ENCODE results near the gene APBA2.
A peak's percentile ranks its signal among the peaks of the same experiment; 100 is the strongest.
"Not testable (repeated sequence)": the region's sequence is repeated elsewhere in the genome, so short reads cannot be mapped to it uniquely, and the experiment has no call there.

APBA2 gene

DNA sequence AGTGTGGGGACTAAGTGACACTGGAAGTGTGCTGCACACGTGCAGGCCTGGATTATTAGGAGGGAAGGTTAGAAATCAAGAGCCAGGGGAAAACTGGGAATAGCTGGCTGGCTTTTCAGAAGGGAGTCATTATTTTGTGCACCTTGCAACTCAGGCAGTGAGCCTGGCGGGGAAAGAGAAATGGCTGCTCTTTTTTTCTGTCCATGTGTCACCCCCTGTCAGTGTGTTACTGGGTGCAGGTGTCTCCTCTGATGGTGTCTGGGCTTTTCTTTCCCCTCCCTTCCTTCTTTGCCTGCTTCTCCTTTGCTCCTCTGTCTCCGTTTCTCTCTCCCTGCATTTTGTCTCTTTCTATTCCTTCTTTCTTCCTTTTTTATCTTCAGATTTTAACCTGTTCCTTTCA is 130.7 kb downstream of the APBA2 start:
- no peak for DNase-seq

DNA sequence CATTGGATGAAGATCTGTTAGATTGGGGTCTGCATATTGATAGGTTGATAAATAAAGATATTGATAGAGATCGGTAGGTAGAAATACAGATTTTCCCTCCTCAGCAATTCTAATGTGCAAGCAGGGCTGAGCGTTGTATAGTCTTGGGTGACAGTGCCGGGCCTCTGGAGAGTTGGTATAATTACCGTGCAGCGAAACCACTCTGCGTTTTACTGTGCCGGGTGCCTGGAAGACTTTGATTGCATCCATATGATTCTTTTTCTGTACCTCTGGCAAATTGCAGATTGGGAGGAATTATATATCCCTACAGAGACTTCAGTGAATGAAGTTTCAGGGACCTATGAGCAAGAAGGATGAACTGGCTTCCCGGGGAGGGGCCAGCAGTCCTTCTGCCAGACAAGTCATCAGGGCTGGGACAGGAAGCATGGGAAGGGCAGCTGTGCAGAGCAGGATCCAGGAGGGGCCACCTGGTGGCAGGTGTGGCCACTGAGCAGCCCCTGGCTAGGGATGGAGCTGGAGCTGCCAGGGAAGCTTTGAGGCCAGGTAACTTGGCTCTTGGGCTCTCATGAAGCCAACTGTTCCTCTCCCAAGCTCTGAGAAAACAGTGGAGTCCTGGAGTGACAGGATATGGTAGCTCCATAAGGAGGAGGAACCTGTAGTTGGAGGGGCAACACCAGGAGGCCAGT is 132.5 kb downstream of the APBA2 start:
- peak; percentile 61 for DNase-seq

DNA sequence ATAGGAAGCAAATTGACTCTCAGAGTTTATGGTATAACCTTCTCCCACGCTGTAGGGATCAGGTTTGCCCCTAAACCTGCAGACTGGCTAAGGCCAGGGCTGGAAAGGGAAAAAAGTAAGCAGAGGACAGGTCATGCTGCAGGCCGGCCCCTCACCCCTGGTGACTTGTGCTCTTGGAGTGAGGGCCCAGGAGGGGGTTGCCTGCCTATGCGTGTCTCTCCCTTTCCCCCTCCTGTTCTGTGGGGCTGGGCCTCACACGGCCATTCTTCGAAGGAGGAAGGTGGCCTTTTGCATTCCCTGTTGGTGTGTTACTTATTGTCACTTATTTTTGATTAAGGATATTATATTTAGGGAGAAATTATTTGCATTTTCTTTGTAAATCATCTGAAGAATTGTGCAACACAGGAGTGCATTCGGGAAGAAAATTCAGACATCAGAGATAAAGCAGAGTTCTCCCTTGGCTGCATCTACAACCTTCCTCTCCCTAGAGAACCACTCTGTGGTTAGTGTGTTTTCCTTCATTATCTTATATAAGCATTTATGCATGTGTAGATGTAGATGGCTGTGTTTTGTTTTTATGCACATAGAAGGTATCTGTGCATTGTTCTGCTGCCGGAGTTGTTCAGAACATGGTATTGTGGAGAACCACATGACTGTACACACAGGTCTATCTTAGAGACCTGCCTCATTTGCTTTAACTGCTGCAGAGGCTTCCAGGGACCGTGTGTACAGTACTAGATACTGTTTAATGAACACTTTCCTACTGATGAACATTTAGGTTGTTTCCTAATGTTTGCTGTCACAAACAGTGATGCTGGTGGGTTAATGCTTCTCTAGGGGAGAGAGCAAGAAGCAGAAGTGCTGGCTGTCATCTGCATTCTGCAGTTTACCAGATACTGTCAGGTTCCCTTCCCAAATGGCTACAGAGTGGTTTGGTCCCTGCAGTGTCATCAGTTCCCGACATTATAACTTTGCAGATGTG is 133.5 kb downstream of the APBA2 start:
- DNase-seq, result no peak

DNA sequence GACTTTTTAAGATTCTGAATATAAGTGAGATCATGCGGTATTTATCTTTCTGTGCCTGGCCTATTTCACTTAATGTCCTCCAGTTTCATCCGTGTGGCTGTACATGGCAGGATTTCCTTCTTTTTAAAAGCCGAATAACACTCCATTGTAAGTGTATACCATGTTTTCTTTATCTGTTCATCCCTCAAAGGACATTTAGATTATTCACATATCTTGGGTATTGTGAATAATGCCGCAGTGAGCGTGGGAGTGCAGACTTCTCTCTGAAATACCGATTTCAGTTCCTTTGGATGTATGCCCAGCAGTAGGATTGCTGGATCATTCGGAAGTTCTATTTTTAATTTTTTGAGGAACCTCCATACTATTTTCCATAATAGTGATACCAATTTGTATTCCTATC is 136.1 kb downstream of the APBA2 start:
- DNase-seq, result no peak

DNA sequence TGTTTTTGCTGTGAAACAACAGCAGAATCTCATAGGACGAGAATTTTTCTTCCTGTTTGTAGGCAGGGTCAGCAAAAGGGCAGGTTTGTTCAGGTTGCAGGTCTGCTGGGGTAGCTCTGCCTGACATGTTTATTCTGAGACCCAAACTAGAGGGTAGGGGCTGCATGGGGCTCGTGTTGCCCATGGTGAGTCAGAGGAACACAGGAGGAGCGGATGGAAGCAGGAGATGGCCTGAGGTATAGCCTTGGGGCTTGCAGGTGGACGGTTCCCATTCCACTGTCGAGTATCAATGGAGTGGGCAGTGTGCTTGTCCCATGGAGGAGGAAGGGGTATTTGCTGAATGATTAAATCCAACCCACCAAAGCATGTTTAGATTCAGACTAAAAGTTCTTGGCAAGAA is 138.9 kb downstream of the APBA2 start:
- no peak for DNase-seq

DNA sequence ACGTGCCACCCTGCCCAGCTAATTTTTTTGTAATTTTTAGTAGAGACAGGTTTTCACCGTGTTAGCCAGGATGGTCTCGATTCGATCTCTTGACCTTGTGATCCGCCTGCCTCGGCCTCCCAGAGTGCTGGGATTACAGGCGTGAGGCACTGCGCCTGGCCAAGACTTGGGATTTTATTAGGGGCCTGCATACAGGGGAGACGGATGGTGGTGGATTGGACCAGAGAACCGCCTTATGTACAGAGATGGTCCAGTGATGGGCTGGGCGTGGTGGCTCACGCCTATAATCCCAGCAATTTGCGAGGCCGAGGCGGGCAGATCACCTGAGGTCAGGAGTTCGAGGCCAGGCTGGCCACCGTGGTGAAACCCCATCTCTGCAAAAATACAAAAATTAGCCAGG is 139.6 kb downstream of the APBA2 start:
- not testable (repeated sequence) for DNase-seq

DNA sequence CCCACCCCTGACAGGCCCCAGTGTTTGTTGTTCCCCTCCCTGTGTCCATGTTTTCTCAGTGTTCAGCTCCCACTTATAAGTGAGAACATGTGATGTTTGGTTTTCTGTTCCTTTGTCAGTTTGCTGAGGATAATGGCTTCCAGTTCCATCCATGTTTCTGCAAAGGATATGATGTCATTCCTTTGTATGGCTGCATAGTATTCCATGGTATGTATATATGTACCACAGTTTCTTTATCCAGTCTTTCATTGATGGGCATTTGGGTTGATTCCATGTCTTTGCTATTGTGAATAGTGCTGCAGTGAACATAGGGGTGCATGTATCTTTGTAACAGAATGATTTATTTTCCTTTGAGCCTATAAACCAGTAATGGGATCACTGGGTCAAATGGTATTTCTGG is 142.4 kb downstream of the APBA2 start:
- DNase-seq, result not testable (repeated sequence)

DNA sequence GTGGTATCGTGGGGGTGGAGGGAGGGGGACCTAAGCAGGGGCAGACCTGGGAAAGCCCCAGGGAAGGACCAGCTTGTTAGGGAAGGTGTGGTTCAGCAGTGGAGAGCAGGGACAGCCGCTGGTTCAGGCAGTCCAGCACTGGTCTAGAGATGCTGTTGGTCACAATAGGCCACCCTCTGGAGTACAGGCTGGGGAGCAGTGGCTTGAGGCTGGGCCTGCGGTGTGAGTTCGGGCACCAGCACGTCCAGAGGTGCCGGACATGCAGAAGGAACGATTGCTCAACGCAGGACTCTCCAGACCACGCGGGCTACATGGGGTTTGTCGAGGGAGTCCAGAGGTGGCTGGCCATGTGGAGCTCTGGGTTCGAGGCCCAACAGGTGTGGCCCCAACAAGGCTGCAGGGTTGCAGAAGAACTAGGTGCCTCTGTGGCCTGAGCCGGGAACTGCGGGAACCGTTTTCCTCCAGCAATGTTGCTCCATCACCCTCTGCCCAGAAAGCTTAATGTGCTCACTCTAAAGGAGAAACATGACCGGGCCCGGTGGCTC is 143.9 kb downstream of the APBA2 start:
- DNase-seq, result no peak

DNA sequence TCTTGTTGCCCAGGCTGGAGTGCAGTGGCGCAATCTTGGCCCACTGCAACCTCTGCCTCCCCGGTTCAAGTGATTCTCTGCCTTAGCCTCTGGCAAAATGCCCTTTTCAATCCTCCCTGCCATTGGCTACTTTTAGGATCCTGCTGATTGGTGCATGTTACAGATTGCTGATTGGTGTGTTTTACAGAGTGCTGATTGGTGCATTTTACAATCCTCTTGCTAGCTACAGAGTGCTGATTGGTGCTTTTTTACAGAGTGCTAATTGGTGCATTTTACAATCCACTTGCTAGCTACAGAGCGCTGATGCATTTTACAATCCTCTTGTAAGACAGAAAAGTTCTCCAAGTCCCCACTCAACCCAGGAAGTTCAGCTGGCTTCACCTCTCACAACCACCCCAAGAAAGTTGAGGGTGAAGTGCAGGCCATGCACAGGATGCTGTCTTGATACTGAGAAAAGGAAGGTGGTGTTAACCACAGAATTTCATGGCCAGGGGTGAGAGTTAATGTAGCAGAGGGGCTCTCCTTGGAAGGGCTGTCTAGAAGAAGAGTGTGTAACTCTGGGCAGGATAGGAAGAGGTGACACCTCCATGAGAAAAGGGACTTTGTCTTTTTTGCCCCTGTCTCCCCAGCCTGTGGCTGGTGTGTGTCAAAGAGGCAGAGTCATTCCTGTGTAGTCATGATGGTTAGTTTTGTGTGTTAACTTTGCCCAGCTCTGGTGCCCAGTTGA is 145.9 kb downstream of the APBA2 start:
- no peak for DNase-seq

DNA sequence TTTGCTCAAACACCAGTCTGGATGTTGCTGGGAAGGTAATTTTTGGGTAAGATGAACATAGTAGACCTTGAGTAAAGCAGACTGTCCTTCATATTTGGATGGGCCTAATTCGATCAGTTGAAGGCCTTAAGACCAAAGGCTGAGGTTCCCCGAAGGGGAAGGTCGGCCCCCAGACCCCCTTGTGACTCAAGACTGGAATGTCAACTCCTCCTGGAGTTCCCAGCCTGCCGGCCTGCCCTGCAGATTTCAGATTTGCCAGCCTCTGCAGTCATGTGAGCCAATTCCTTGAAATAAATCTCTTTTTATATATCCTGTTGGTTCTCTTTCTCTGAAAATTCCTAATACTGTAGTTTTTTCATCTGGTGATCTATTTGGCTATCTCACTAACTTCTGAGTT is 146.5 kb downstream of the APBA2 start:
- no peak for DNase-seq

DNA sequence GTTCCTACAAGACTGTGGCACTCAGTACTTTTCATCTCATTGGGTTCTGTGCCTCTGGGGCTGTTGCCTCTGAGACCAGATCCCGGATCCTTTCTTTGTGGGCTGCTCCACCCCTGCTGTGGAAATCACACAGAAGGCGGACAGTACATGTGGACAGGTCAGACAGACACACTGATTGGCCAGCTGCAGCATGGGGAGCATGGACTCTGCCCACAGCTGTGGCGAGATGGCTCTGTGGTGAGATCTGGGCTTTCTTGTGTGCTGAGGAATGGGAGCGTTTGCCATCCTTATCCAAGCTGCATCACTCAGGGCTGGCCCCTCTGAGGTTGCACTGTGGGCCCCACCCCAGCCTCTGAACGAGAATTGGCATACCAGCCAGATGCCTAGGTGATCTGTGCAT is 147.0 kb downstream of the APBA2 start:
- no peak for DNase-seq

DNA sequence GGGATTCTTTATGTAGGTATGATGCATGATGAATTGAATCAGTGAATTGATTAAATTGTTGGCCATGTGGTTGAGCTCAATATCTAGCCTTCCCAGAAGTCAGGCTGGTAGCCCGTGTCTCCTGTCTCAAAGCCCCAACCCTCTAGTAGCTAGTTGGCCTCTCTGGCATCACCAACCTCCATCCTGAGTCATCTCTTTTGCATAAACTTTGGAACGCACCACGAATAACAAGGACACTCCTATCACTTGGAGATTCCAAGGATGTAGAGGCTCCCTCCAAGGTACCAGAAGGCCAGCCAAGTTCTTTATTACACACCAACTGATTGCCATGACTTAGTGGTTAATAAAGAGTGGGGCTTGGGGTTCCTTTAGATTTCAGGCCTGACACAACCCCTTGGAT is 148.4 kb downstream of the APBA2 start:
- no peak for DNase-seq

DNA sequence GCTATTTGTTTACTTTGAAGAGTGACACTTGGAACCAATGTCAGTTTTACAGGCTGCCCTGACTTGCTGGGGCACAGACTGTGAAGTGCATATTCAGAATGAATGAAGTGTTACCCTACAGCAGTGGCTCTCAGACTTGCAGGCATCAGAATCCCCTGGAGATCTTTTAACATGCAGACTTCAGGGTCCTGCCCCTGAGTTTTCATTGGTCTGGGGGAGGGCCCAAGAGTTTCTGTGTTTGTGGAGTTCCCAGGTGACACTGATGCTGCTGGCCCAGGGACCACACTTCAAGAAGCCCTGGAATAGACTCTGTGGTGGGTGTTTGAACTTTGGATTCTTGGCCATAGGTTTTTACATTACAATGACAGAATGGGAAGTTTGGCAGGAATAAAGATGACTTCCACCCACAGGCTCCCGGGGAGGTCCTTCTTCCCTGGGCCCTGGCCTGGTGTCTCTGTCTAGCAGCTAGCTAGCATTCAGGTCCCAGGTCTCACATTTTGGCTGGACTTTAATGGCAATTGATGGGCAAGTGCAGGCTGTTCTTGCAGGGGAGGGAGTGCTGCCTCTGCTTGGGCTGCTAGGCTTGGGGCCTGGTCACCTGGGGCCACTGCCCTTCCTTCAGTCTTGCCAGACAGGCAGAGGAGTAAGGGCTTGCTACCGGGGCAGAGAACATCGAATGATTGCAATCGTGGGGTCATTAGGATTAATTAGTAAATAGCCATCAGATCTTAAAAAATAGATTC is 149.0 kb downstream of the APBA2 start:
- no peak for DNase-seq

DNA sequence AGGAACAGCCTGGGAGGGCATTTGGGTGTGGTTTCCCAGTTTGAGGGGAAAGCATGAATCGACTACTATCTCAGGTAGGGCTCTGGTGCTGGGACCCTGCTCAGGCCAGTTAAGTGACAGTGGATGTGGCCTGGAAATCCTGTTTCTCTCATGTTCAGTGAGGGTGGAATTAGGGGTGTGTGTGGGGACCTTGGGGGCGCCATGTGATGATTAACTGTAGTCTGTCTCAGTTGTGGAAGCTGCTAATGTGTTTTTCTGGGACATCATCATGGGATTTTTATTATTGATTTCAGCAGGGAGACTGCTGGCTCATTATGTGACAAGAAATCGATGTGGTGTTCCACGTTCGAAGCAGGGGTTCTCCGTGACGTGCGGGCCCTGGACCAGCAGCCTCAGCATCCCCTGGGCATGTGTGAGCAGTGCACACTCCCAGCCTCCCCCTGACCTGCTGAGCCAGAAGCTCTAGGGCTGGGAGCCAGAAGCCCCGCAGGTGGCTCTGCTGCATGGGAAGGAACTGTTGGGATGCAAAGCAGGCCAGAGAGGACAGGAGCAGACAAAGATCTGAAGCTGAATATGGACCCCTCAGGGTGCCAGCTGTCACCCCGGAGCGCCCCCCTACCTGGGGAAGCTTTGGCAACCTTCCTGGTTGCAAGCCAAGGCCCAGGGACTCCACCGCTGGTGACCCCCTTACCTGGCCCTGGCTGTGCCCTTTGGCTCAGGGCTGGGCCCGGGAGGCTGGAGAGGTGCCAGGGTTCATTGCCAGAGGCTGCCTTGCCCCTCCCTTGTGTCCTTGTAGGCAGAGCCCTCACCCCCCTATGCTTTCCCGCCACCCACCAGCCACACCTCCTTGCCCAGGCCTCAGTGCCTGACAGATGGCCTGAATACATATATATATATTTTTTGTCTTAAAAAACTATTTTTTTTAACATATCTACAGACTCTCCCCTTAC is 149.8 kb downstream of the APBA2 start:
- DNase-seq, result no peak

DNA sequence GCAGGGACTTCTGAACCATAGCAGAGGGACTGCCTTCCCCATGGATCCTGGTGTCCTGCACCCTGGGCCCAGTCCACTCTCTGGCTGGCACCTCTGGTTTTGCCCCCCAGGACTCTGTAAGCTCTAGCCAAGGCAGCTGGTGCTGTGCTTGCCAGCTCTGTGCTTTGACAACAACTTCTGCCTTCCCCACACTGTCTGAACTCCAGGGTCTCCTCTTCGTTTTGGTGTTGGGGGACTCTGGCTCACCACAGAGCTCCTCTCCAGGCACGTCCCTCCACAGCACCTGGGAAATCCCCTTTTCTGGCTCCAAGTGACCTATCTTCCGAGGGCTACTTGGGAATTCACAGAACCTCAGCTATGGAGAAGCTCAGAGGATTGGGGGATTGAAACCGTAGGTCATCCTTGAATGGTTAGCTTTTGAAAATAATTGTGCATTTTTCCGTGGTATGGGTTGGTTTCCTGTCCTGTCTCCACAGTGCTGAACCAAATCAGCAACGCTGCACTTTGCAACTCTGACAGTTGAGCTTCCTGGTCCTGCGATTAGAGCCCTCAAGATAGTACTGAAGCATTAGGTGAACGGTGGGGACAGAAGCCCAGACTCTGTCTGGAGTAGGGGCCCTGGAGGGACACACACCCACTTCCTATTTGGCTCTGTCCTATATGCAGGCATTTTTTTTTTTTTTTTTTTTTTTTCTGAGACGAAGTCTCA is 152.4 kb downstream of the APBA2 start:
- no peak for DNase-seq

DNA sequence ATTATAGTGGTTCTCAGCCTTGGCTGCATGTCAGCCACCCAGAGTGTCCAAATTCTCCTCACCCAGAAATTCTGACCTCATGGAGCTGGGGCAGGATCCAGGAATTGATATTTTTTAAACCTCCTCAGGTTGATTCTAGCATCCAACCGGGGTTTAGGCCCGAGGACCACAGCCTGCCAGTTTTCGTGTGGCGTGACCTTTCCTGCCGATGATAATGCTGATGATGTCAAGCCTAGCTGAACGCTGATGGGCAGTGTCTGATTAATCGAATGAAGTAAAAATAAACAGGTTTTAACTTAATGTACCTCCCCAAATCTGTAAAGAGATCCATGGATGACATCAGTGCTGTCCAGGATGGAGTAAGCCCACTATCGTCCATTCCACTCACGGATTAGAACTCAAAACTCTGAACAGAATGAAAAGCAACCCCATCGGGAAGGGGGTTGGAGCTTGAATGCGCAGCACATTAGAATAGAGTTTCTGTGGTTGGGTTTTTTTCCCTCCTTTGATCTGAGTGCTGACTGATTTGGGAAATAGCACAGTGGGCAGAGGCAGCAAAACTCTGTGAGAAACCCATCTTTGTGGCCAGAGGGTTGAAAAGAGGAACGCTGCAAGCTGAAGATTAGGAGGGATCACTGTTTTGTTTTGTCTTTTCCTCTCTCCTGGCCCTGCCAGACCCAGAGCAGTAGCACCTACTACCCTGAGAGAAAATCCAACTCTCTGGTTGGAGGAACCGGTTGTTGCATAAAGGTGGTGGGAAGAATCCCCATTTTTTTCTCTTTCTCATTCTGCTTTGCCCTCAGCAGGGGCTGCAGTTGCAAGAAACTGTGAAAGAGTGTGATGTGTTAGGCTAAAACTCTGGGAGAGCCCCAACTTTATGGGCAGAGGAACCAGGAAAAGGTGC is 153.9 kb downstream of the APBA2 start:
- no peak for DNase-seq

DNA sequence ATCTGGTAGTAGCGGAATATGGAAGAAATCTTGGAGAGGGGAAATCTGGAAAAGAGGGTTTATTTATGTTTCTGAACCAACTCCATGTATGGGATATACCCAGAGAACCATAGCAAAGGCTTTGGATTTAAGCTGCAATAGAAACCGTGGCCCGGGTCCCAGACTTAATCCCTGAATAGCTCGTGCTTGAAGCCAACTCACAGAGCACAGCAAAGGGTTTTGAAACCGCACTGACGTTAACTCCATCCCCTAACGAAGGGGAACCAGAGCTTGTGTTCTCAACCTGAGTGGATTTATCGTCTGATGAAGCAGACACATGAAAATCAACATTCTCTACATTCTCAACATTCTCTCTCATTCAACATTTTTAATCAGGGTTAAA is 154.6 kb downstream of the APBA2 start:
- no peak for DNase-seq

DNA sequence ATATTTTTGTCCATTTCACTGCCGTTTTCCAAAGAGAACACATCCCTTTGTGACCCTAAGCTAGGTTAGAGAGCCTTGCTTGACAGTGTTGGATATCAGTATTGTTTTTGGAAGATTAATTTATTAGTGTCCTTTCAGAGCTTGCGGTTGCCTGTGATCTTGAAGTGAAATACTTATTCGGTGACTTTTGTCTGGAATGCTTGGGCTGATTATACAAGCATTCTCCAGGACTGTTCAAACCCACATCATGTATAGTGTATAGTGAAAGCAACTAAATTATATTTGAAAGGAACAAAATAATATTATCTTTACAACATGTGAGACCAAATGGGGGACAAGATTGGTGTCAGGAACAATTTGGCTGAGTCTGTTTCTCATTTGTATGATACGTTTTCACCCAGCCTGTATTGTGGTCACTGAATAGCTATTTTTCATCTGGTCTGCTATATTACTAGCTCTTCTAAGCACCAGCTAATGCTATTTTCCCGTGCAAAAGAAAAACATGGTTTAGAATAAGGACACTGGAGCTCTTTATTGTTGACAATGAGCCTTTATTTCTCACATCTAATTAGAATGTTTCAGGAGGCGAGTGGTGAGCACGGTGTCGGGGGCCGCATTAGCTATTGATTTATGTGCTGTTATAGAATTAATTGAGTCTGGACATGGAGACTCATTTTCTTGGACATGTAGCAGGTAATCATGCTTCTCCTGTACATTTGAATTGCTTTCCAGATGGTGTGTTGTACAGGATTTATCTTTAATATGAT is 158.1 kb downstream of the APBA2 start:
- no peak for DNase-seq

DNA sequence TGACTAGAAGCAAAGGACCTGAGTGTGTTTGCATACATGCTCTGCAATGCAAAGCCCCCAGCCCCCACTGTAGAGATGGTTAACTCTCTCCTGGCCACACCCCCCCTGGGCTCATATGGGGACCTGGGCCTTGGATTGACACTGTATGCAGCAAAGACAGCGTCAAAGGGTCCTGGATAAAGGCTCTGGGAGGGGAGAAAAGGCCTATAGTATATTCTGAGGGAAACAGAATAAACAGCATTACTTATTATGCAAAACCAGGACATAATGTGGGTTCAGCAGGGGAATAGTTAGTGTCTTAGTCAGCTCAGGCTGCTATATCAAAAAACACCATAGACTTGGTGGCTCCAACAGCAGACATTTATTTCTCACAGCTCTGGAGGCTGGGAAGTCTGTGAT is 158.7 kb downstream of the APBA2 start:
- DNase-seq, result no peak
